GM21367 (cell line): Measurements from ENCODE around the gene IDH2.
"Not testable (repeated sequence)": the region's sequence is repeated elsewhere in the genome, so short reads cannot be mapped to it uniquely, and the experiment has no call there.

Experiments
- ATAC-seq: cut with Tn5 transposase; IDR thresholded peaks from one replicate; pipeline ENCODE4 v1.9.1; 2021; ENCODE audit not compliant: unreplicated experiment

The IDH2 gene

GRCh38 chr15:90115783-90116182 lies 13.5 kb upstream of the IDH2 start:
- ATAC-seq: no peak

DNA sequence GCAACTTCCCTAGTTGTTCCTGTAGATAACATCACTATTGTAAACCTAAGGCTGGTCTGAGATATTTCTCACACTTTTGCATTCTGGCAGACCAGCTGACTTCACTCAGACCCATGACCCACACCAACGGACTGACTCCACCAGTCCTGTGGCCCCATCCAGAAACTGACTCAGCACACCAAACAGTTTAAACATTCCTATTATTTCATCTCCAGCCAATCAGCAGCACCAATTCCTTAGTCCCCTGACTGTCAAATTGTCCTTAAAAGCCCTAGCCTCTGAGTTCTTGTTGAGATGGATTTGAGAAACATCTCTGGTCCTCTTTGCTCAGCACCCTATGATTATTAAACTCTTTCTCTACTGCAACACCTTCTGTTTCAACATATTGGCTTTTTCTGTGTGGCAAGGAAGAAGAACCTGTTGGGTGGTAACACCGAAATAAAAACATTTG lies 12.2 kb upstream of the IDH2 start:
- no peak for ATAC-seq

GRCh38 chr15:90113166-90113565 lies 10.9 kb upstream of the IDH2 start:
- ATAC-seq: no peak

DNA sequence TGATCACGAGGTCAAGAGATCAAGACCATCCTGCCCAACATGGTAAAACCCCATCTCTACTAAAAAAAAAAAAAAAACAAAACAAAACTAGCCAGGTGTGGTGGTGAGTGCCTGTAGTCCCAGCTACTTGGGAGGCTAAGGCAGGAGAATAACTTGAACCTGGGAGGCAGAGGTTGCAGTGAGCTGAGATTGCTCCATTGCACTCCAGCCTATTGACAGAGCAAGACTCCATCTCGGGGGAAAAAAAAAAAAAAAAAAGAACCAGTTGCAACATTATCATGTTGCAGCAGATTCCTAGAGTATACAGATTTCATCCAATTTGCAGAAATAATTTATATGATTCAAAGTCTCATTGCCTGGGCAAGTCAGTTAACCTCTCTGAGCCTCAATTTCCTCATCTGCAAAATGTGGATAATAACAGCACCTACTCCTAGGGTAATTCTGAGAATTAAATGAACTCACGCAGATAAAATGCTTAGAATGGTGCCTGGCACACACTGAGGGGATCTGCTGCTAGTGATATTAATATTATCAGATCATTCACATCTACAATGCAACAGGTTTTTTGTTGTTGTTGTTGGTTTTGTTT lies 7.0 kb upstream of the IDH2 start:
- ATAC-seq: not testable (repeated sequence)

DNA sequence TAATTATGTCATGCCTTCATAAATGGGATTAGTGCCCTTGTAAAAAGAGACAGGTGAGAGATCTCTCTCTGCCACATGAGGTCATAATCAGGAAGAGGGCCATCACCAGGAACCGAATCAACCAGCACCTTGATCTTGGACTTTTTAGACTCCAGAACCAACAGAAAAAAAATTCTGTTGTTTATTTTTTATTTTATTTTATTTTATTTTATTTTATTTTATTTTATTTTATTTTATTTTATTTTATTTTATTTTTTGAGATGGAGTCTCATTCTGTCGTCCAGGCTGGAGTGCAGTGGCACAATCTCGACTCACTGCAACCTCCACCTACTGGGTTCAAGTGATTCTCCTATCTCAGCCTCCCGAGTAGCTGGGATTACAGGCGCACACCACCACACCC lies 5.8 kb upstream of the IDH2 start:
- ATAC-seq: not testable (repeated sequence)

- no peak for ATAC-seq
These were observed 4.4 kb upstream of the IDH2 start for GRCh38 chr15:90106522-90107117.

- ATAC-seq: no peak
These were observed 3.3 kb upstream of the IDH2 start for GRCh38 chr15:90105521-90105920.

DNA sequence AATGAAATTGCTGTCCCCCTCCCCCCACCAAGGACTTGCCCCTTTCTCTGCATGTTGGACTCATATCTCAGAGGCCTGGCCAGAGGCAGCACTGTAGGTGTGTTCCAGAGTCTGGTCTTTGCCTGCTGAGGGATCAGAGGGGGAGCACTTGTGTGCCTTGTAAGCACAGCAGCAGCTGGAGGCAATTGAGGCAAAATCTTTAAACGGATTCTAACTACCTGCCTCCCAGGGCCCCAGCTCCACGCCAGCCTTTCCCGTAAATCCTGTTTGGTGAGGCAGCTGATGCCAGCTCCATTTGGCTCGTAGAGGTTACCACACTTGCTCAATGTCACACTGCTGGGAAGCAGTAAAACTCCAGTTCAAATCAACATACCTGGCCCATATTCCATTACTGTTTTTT lies 2.3 kb upstream of the IDH2 start:
- no peak for ATAC-seq

GRCh38 chr15:90103701-90104329 lies 1.5 kb upstream of the IDH2 start:
- ATAC-seq: no peak

- ATAC-seq: peak; percentile 11
These were observed 919 bp downstream of the IDH2 start for GRCh38 chr15:90101130-90101968.

DNA sequence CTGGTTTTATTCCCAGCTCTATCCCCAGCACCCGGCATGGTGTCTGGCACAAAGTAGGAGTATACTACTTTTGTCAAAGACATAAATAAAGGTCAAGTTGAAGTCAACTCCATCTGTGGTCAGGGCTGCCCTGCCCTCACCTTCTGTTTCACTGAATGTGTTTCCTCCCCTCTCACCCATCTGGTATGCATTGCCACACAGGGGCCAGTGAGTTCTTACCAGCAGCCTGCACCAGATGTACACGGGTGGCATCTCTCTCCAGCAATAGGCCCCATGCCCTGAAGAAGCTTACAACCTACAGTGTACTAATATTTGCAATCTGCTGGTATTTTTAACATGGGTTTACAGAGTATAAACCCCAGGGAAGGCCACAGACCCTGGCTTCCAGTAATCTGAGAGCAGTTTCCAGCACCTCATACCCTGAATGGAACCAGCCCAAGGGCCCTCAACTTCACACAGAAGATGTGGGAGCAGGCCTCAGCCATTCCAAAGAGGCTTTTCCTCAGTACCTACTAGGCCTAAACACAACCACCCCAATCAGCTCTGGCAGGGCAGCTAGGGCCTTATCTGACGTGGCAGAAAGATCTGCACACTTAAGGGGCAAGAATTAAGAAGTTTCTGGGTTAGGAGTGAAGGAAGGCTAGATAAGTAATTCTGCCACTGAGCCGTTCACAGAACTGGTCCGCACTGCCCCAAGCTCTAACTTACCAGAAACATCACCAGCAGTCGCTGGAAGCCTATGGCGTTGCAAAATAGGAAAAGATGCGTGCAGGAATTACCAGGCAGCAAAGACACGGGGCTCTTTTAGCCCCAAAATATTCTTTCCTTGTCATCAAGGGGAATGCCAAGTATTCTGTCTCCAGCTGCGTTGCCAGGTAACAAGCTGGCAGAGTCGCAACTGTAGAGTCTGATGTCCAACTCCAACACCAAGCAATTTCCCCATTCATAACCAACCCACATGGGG lies 2.1 kb downstream of the IDH2 start:
- ATAC-seq: no peak

- ATAC-seq: no peak
These were observed 3.0 kb downstream of the IDH2 start for GRCh38 chr15:90099072-90099867.

- peak; percentile 35 for ATAC-seq
These were observed 4.8 kb downstream of the IDH2 start for GRCh38 chr15:90097475-90097874.

DNA sequence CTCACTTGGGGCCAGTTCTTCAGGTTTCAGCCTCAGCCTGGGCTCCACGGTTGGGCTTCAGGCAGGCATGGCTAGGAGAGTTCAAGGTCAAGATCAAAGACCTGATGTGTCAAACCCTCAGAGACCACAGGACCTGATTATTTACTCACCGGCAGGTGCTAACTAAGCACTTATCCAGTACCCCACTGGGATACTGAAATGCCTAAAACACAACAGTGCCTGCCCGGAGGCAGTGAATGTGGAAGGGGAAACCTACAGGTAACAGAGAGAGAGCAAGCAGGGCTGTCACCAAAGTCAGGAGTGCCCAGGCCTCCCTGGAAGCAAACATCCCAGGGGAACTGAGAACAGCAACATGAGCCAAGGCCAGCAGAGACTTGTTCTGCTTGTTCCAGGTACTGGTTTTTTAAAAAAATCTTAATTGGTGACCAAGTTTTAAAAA lies 6.7 kb downstream of the IDH2 start:
- ATAC-seq: no peak

DNA sequence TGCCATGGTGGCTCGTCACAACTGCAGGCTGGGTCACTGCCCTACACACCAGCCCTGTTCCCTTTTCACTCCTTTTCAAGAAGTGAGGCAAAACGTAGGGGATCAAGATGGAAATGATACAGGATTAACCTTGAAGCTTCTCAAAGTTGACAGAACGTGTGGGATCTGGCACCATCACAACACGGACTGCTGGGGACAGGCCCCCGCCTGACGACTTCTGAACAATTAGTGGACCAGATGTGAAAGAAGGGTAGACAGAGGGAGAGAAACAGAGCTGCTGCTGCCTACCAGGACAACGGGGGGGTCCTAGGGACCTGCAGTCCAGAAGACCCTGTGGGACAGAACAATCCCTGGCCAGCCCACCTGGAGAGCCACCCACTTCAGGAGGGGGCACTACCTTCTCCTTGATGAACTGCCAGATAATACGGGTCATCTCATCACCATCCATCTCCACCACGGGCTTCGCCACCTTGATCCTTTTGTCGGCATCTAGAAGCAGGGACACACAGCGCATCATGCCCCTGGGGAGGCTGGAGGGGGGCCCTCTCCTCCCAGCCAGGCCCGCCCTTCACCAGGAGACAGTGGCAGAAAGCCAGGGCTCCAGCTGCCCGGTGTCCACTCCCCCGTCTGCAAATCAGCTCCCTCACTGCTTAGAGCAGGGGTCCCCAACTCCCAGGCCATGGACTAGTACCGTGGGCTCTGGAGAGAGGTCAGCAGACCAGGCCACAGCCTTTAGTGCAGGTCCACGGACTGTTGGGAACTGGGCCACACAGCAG lies 10.9 kb downstream of the IDH2 start:
- ATAC-seq: no peak

GRCh38 chr15:90090226-90090848 lies 11.9 kb downstream of the IDH2 start:
- ATAC-seq: no peak

DNA sequence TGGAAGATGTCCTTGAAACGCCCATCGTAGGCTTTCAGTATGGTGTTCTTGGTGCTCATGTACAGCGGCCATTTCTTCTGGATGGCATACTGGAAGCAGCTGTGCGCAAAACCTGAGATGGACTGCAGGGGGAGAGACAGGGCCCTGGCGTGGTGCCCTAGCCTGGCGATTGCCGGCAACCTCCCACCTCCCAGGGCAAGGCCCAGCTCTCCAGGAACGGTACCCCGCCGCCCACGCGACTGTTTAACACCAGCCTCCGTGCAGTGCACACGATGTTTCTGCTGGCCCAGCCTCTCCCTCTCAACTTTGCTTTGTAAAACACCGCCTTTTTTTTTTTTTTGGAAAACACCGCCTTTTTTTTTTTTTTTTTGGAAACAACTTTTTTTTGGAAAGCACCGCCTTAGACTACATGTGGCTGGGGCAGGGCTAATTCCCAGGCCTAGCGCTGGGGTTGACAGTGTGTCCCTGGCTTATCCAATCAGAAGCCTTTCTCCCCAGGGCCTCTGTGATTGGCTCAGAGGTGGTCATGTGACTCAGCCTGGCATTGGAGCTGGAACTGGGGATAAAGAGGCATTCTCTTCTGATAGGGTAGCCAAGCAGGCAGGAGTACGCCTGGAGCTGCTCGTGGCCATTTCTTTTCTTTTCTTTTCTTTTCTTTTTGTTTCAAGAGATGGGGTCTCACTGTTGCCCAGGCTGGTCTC lies 14.7 kb downstream of the IDH2 start:
- no peak for ATAC-seq

- ATAC-seq: peak; percentile 58
These were observed 15.4 kb downstream of the IDH2 start for GRCh38 chr15:90086868-90087268.
